ENCODE results near the gene SDCBP2.

DNA sequence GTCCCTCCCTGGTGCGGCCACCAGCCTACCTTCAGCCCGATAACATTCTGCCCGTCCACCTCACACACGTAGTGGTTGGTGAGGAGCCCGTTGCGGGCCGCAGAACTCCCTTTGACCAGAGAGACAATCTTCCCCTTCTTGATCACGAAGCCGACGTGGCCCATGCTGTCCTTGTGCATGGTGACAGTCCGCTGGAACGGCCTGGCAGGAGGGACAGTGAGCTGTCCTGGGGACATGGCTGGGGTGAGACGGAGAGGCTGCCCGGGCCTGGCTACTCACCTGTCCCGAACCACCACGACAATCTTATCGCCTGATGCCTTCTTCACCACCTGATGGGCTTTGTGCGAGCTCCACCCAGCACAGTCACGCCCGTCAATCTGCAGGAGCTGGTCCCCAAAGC, 16.6 kb downstream of the SDCBP2 start:
- TF ChIP-seq, protein P1, sequence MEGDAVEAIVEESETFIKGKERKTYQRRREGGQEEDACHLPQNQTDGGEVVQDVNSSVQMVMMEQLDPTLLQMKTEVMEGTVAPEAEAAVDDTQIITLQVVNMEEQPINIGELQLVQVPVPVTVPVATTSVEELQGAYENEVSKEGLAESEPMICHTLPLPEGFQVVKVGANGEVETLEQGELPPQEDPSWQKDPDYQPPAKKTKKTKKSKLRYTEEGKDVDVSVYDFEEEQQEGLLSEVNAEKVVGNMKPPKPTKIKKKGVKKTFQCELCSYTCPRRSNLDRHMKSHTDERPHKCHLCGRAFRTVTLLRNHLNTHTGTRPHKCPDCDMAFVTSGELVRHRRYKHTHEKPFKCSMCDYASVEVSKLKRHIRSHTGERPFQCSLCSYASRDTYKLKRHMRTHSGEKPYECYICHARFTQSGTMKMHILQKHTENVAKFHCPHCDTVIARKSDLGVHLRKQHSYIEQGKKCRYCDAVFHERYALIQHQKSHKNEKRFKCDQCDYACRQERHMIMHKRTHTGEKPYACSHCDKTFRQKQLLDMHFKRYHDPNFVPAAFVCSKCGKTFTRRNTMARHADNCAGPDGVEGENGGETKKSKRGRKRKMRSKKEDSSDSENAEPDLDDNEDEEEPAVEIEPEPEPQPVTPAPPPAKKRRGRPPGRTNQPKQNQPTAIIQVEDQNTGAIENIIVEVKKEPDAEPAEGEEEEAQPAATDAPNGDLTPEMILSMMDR (IDR thresholded peaks at IDR 0.05 in 4 of 5, conservative IDR thresholded peaks at IDR 0.05 in 1 of 5): no peak
- no peak for TF ChIP-seq POLR2A (IDR thresholded peaks at IDR 0.05)
